Right lobe of liver (tissue), 4 donors: Measurements from ENCODE around the gene PTBP1.

ENCODE experiments used
- CTCF ChIP-seq, 4 donors: fragments of 200-600 bp in 3 of 4; fragments of 450-650 bp in 1 of 4; IDR thresholded peaks; one replicate each; pipeline versions ENCODE4 v1.5.1 to v1.8.0; 2016 to 2022; ENCODE audit warnings: antibody characterized with exemption in 4 of 4, mild to moderate bottlenecking in 2 of 4
- POLR2A ChIP-seq: fragments of 450-650 bp; IDR thresholded peaks from one replicate; pipeline ENCODE4 v1.6.1; 2017; ENCODE audit warnings: antibody characterized with exemption, mild to moderate bottlenecking
- donor health status: DM: no; HTN: no; CAD: no.
- donor health status: DM: no; HTN: no; CAD: no.
- donor health status: DM: no; HTN: yes; CAD: no.

DNA sequence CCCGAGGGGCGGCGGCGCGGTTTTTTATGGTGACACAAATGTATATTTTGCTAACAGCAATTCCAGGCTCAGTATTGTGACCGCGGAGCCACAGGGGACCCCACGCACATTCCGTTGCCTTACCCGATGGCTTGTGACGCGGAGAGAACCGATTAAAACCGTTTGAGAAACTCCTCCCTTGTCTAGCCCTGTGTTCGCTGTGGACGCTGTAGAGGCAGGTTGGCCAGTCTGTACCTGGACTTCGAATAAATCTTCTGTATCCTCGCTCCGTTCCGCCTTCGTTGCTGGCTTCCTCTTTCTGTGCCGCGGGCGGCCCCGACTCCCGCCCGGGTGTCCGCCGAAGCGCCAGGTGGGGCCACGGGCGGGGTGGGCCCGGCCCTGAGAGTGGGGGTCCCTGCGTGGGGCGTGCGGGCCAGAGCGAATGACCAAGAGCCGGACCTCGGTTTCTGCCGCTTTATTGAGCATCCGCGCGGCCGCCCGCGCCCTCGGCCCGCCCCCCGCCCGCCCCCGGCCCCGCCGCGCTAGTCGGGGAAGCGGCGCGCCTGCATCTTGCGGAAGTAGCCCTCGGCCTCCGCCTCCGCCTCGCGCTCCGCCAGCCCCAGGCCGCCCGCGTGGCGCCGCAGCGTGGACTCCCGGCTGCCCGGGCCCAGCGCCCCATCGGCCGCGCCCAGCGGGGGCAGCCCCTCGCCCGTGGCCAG lies 14.9 kb downstream of the PTBP1 start:
- no peak for TF ChIP-seq CTCF (IDR thresholded peaks at IDR 0.05)
- no peak for TF ChIP-seq POLR2A
